DND-41 (cell line): ENCODE results near the gene ABI3BP.

Experiments used
- ATAC-seq: fragments of 200-7000 bp; cut with Tn5 transposase; 3 replicates; pipeline ENCODE4 v1.9.1; 2021; ENCODE audit warnings: low read depth; ENCODE audit not compliant: insufficient read depth
- DNase-seq: peaks from one replicate; pipeline ENCODE4 v3.0.0-alpha.2; 2020
- H2AFZ ChIP-seq: 2 replicates; pipeline ENCODE4 v1.6.0; 2012; ENCODE audit warnings: low read depth, low read length
- H3K27ac ChIP-seq: 2 replicates; pipeline ENCODE4 v1.5.1; 2012; ENCODE audit warnings: low read length, inconsistent platforms
- H3K27me3 ChIP-seq: fragments of 200-600 bp; sonication (generic); 2 replicates; pipeline ENCODE4 v1.6.0; 2012; ENCODE audit warnings: low read length, mild to moderate bottlenecking, inconsistent platforms; ENCODE audit not compliant: insufficient read depth, poor library complexity
- H3K36me3 ChIP-seq: 2 replicates; pipeline ENCODE4 v1.5.1; 2012; ENCODE audit warnings: low read length, inconsistent platforms; ENCODE audit not compliant: insufficient read depth
- H3K4me1 ChIP-seq: 2 replicates; pipeline ENCODE4 v1.5.1; 2012; ENCODE audit warnings: mild to moderate bottlenecking, low read length; ENCODE audit not compliant: insufficient read depth
- H3K4me2 ChIP-seq: 2 replicates; pipeline ENCODE4 v1.6.0; 2012; ENCODE audit warnings: mild to moderate bottlenecking, moderate library complexity, low read length, inconsistent platforms; ENCODE audit not compliant: insufficient read depth
- H3K4me3 ChIP-seq, 2 experiments: fragments of 200-600 bp in 1 of 2; shearing (Covaris generic) in 1 of 2; 2 replicates each; pipeline ENCODE4 v1.5.1; 2012 to 2016; ENCODE audit warnings: inconsistent platforms in 2 of 2, low read length in 2 of 2, mild to moderate bottlenecking in 2 of 2, low read depth in 1 of 2, moderate library complexity in 1 of 2
- H3K79me2 ChIP-seq: 2 replicates; pipeline ENCODE4 v1.6.0; 2012; ENCODE audit warnings: low read length, inconsistent platforms; ENCODE audit not compliant: insufficient read depth
- H3K9ac ChIP-seq: 2 replicates; pipeline ENCODE4 v1.6.0; 2012; ENCODE audit warnings: low read depth, mild to moderate bottlenecking, inconsistent platforms, low read length, moderate library complexity
- H3K9me3 ChIP-seq: 2 replicates; pipeline ENCODE4 v1.5.1; 2012; ENCODE audit warnings: low read length, moderate library complexity, mild to moderate bottlenecking, inconsistent platforms; ENCODE audit not compliant: insufficient read depth, severe bottlenecking
- H4K20me1 ChIP-seq: 2 replicates; pipeline ENCODE4 v1.6.0; 2012; ENCODE audit warnings: low read length; ENCODE audit not compliant: insufficient read depth
- CTCF ChIP-seq: IDR thresholded peaks from 2 replicates; pipeline ENCODE4 v1.5.1; 2012; ENCODE audit warnings: borderline replicate concordance, low read length, moderate library complexity, mild to moderate bottlenecking; ENCODE audit not compliant: poor library complexity, severe bottlenecking; ENCODE audit errors: extremely low read depth
- EZH2 ChIP-seq: IDR thresholded peaks from 3 replicates; pipeline ENCODE4 v1.6.1; 2012; ENCODE audit warnings: borderline replicate concordance, low read depth, mild to moderate bottlenecking, moderate library complexity, low read length, inconsistent platforms; ENCODE audit not compliant: severe bottlenecking

The ABI3BP gene

GRCh38 chr3:100779480-100779879, 213.7 kb downstream of the ABI3BP start:
- H3K4me1 ChIP-seq = no peaks in the 10 kb centered on the region
- H3K36me3 ChIP-seq = no peaks in the 10 kb centered on the region
- H3K4me3 ChIP-seq = no peak overlapping the region
- no peak overlapping the region for H3K4me2 ChIP-seq
- no peak overlapping the region for H3K27ac ChIP-seq
- no peak overlapping the region for H3K9ac ChIP-seq
- H3K9me3 ChIP-seq = no peaks in the 10 kb centered on the region
- no peaks in the 10 kb centered on the region for H3K27me3 ChIP-seq
- DNase-seq (no peak), ATAC-seq (no peak)
- no peaks in the 10 kb centered on the region for H3K79me2 ChIP-seq
- H2AFZ ChIP-seq = no peak overlapping the region
- no peaks in the 10 kb centered on the region for H4K20me1 ChIP-seq
- TF ChIP-seq EZH2 (no peak), CTCF (no peak)

GRCh38 chr3:100777271-100777670, 215.9 kb downstream of the ABI3BP start:
- Histone ChIP-seq H3K27ac (no peak overlapping the region), H3K36me3 (no peaks in the 10 kb centered on the region), H3K27me3 (no peaks in the 10 kb centered on the region), H3K4me2 (no peak overlapping the region), H3K4me1 (no peaks in the 10 kb centered on the region), H3K9ac (no peak overlapping the region), H2AFZ (no peak overlapping the region), H3K4me3 (no peak overlapping the region), H4K20me1 (no peaks in the 10 kb centered on the region), H3K9me3 (no peaks in the 10 kb centered on the region), H3K79me2 (no peaks in the 10 kb centered on the region)
- DNase-seq = no peak
- no peak for TF ChIP-seq CTCF
- no peak for TF ChIP-seq EZH2
- no peak for ATAC-seq

- H3K9ac ChIP-seq = no peak overlapping the region
- no peak overlapping the region for H3K4me3 ChIP-seq
- H2AFZ ChIP-seq = no peak overlapping the region
- no peaks in the 10 kb centered on the region for H3K79me2 ChIP-seq
- no peaks in the 10 kb centered on the region for H3K36me3 ChIP-seq
- no peak overlapping the region for H3K4me2 ChIP-seq
- H3K4me1 ChIP-seq = no peaks in the 10 kb centered on the region
- 0 out of 3 replicates have a peak, but pooled peaks have one; percentile 39 for ATAC-seq
- no peaks in the 10 kb centered on the region for H4K20me1 ChIP-seq
- no peaks in the 10 kb centered on the region for H3K9me3 ChIP-seq
- TF ChIP-seq EZH2 = no peak
- no peak for TF ChIP-seq CTCF
- no peaks in the 10 kb centered on the region for H3K27me3 ChIP-seq
- H3K27ac ChIP-seq = no peak overlapping the region
- no peak for DNase-seq
Observed at GRCh38 chr3:100776746-100777145, 216.5 kb downstream of the ABI3BP start.

- H2AFZ ChIP-seq = no peak overlapping the region
- no peak for TF ChIP-seq CTCF
- no peak for TF ChIP-seq EZH2
Observed at GRCh38 chr3:100776097-100776729, 217.0 kb downstream of the ABI3BP start.

More at GRCh38 chr3:100776097-100776729, 217.0 kb downstream of the ABI3BP start:
- no peaks in the 10 kb centered on the region for H3K79me2 ChIP-seq
- no peak for DNase-seq
- H3K27me3 ChIP-seq = no peaks in the 10 kb centered on the region
- H3K4me3 ChIP-seq = no peak overlapping the region
- H3K4me1 ChIP-seq = no peaks in the 10 kb centered on the region
- no peak overlapping the region for H3K9ac ChIP-seq
- no peaks in the 10 kb centered on the region for H3K36me3 ChIP-seq
- no peak overlapping the region for H3K4me2 ChIP-seq
- no peaks in the 10 kb centered on the region for H4K20me1 ChIP-seq
- ATAC-seq = no peak
- no peak overlapping the region for H3K27ac ChIP-seq
- no peaks in the 10 kb centered on the region for H3K9me3 ChIP-seq
